ENCODE measurements around the gene CDCA5. TPM values are rescaled to one million over a fixed set of nuclear protein-coding genes. Genes with fewer than 3 reads are reported as not detected.

The CDCA5 gene
- total RNA-seq, 1 experiment from 2014 or later: 94.8 TPM

- no peak for DNase-seq
- Histone ChIP-seq H2BK5ac (ENCODE audit: insufficient read length, low read length) (no peak overlapping the region), H2BK12ac (ENCODE audit: insufficient read length, low read depth, low read length) (no peak overlapping the region), H2BK20ac (ENCODE audit: low read depth, low read length, poor library complexity, severe bottlenecking) (no peak overlapping the region), H2BK120ac (ENCODE audit: low read depth, low read length, poor library complexity, severe bottlenecking) (no peak overlapping the region), H4K20me1 (ENCODE audit: control insufficient read depth, insufficient read depth, insufficient read length) (no peaks in the 10 kb centered on the region), H2BK15ac (ENCODE audit: low read depth, low read length) (no peak overlapping the region), H3K23ac (ENCODE audit: insufficient read length, low read depth, low read length) (no peak overlapping the region), H3K9ac (ENCODE audit: extremely low read depth, insufficient read length, low read length) (no peak overlapping the region), H2AK5ac (ENCODE audit: insufficient read length, low read length) (no peak overlapping the region), H2AFZ (ENCODE audit: low read length) (no peak overlapping the region), H4K91ac (ENCODE audit: insufficient read length, low read depth, low read length) (no peak overlapping the region), H3K18ac (ENCODE audit: insufficient read length, low read depth, low read length) (no peak overlapping the region), H3K14ac (ENCODE audit: insufficient read depth, low read length) (no peak overlapping the region), H3T11ph (ENCODE audit: low read length) (no peak overlapping the region), H3K56ac (ENCODE audit: insufficient read length, low read depth, low read length) (no peak overlapping the region), H3K27me3 (ENCODE audit: insufficient read depth, low read length) (no peaks in the 10 kb centered on the region), H4K5ac (ENCODE audit: insufficient read length, low read depth, low read length) (no peak overlapping the region), H3K9me3 (ENCODE audit: control insufficient read depth, low read depth, low read length) (no peaks in the 10 kb centered on the region), H3K4ac (ENCODE audit: low read depth, low read length) (no peak overlapping the region), H3K79me2 (ENCODE audit: insufficient read depth, low read length) (peaks cover 3% of the 10 kb centered on the region; the same call in 1 of the 2 replicates), H3K4me1 (ENCODE audit: insufficient read depth, low read length) (no peaks in the 10 kb centered on the region), H3K4me2 (ENCODE audit: insufficient read depth, insufficient read length, low read length) (no peak overlapping the region), H3K27ac (ENCODE audit: insufficient read length, low read depth, low read length) (no peak overlapping the region), H4K8ac (replicated peaks; ENCODE audit: insufficient read length, low read depth, low read length) (no peak overlapping the region), H3K79me1 (ENCODE audit: insufficient read depth, low read depth, low read length, poor library complexity, severe bottlenecking) (peaks cover 5% of the 10 kb centered on the region), H3K23me2 (ENCODE audit: insufficient read length, low read depth, low read length, poor library complexity, severe bottlenecking) (no peaks in the 10 kb centered on the region)
- no peak for TF ChIP-seq CTCF (conservative IDR thresholded peaks at IDR 0.05)
- H3K4me3 Mint-ChIP-seq: no peak overlapping the region; a peak in 1 of 5 replicates
- peaks cover 0 to 4% of the 10 kb centered on the region in 2 experiments; a peak in 2 of 4 replicates for H3K4me1 Mint-ChIP-seq
- no peaks in the 10 kb centered on the region for H3K9me3 Mint-ChIP-seq
- no peak overlapping the region for H3K27ac Mint-ChIP-seq
- H3K27me3 Mint-ChIP-seq (ENCODE audit: low read depth): no peaks in the 10 kb centered on the region
- peaks cover 13 to 64% (median 56%) of the 10 kb centered on the region in 3 experiments; a peak in 6 of 7 replicates for H3K36me3 Mint-ChIP-seq (ENCODE audit: insufficient read depth in 1 of 3, low read depth in 3 of 3)
- WGBS (ENCODE audit: extremely low coverage, insufficient read length, low lambda C conversion rate): no CpG with 5 or more reads among the region's 12 CpGs
Observed at GRCh38 chr11:65127473-65128181, 43.8 kb upstream of the CDCA5 start.

Measured in H9 (cell line).